Measurements from ENCODE around the gene FBXW12. TPM values are rescaled to one million over a fixed set of nuclear protein-coding genes. Genes with fewer than 3 reads are reported as not detected.

FBXW12 gene
- total RNA-seq, 1 donor from 2014 or later = 0.82 TPM

- Histone ChIP-seq H3K79me2 (ENCODE audit: low read depth) (peaks cover 89% of the 10 kb centered on the region), H3K4me3 (no peak overlapping the region), H4K20me1 (ENCODE audit: low read depth) (peaks cover 82% of the 10 kb centered on the region), H3F3A (ENCODE audit: low read depth) (peaks cover 8% of the 10 kb centered on the region), H2AFZ (replicated peaks) (no peak overlapping the region), H3K36me3 (no peaks in the 10 kb centered on the region), H3K27ac (no peak overlapping the region), H3K9me3 (ENCODE audit: low read depth) (no peaks in the 10 kb centered on the region), H3K9ac (no peak overlapping the region), H3K4me1 (peaks cover 22% of the 10 kb centered on the region), H3K27me3 (no peaks in the 10 kb centered on the region), H3K4me2 (no peak overlapping the region)
- Mint-ChIP-seq H3K9me3 (no peaks in the 10 kb centered on the region), H3K36me3 (peaks cover 10% of the 10 kb centered on the region), H3K4me3 (peak overlapping the region; percentile 9), H3K27me3 (ENCODE audit: insufficient read depth, low read depth) (no peaks in the 10 kb centered on the region), H3K27ac (peak overlapping the region; percentile 51), H3K4me1 (peaks cover 33% of the 10 kb centered on the region)
- TF ChIP-seq EZH2 (IDR thresholded peaks at IDR 0.05) (no peak), CTCF (IDR thresholded peaks at IDR 0.05) (no peak), EZH2phosphoT487 (IDR thresholded peaks at IDR 0.05) (no peak)
- no peak for DNase-seq (ENCODE audit: low spot score)
These were observed 53.3 kb downstream of the FBXW12 start for GRCh38 chr3:48425281-48425812.

GRCh38 chr3:48426401-48426909 lies 54.4 kb downstream of the FBXW12 start:
- Histone ChIP-seq H3K9me3 (ENCODE audit: low read depth) (no peaks in the 10 kb centered on the region), H4K20me1 (ENCODE audit: low read depth) (peaks cover 71% of the 10 kb centered on the region), H3K27me3 (no peaks in the 10 kb centered on the region), H3K9ac (peak overlapping the region; percentile 32), H2AFZ (replicated peaks) (no peak overlapping the region), H3K4me2 (peak overlapping the region; percentile 35), H3K4me1 (peaks cover 25% of the 10 kb centered on the region), H3K79me2 (ENCODE audit: low read depth) (peaks cover 92% of the 10 kb centered on the region), H3F3A (ENCODE audit: low read depth) (peaks cover 17% of the 10 kb centered on the region), H3K4me3 (no peak overlapping the region), H3K36me3 (no peaks in the 10 kb centered on the region), H3K27ac (no peak overlapping the region)
- TF ChIP-seq EZH2phosphoT487 (IDR thresholded peaks at IDR 0.05) = no peak
- no peak for TF ChIP-seq EZH2 (IDR thresholded peaks at IDR 0.05)
- no peak for TF ChIP-seq CTCF (IDR thresholded peaks at IDR 0.05)
- Mint-ChIP-seq H3K27me3 (ENCODE audit: insufficient read depth, low read depth) (no peaks in the 10 kb centered on the region), H3K4me1 (peaks cover 42% of the 10 kb centered on the region), H3K36me3 (peaks cover 7% of the 10 kb centered on the region), H3K9me3 (no peaks in the 10 kb centered on the region), H3K4me3 (no peak overlapping the region), H3K27ac (no peak overlapping the region)
- DNase-seq (ENCODE audit: low spot score) = no peak

- Histone ChIP-seq H3K36me3 (no peaks in the 10 kb centered on the region), H3K27me3 (no peaks in the 10 kb centered on the region), H3K79me2 (ENCODE audit: low read depth) (peaks cover 85% of the 10 kb centered on the region), H2AFZ (replicated peaks) (no peak overlapping the region), H3K4me3 (peak overlapping the region; percentile 97), H3K4me1 (peaks cover 25% of the 10 kb centered on the region), H3F3A (ENCODE audit: low read depth) (peaks cover 22% of the 10 kb centered on the region), H3K4me2 (peak overlapping the region; percentile 97), H3K9ac (peak overlapping the region; percentile 91), H3K27ac (no peak overlapping the region), H4K20me1 (ENCODE audit: low read depth) (peaks cover 65% of the 10 kb centered on the region), H3K9me3 (ENCODE audit: low read depth) (no peaks in the 10 kb centered on the region)
- TF ChIP-seq EZH2phosphoT487 (IDR thresholded peaks at IDR 0.05) = no peak
- TF ChIP-seq CTCF (IDR thresholded peaks at IDR 0.05) = no peak
- TF ChIP-seq EZH2 (IDR thresholded peaks at IDR 0.05) = no peak
- Mint-ChIP-seq H3K36me3 (peaks cover 10% of the 10 kb centered on the region), H3K27me3 (ENCODE audit: insufficient read depth, low read depth) (no peaks in the 10 kb centered on the region), H3K27ac (peak overlapping the region; percentile 10), H3K4me3 (peak overlapping the region; percentile 91), H3K4me1 (peaks cover 44% of the 10 kb centered on the region), H3K9me3 (no peaks in the 10 kb centered on the region)
- no peak for DNase-seq (ENCODE audit: low spot score)
These were observed 55.1 kb downstream of the FBXW12 start for GRCh38 chr3:48426944-48427629.

Data from neural progenitor cell (in vitro differentiated cells).